Measurements from ENCODE around the gene SMIM3. TPM values are rescaled to one million over a fixed set of nuclear protein-coding genes. Genes with fewer than 3 reads are reported as not detected.

SMIM3 gene
- total and polyA plus RNA-seq, 2 donors = 7.8 to 30.1 TPM

- H3K27ac ChIP-seq (ENCODE audit: low read depth in 1 of 2, low read length in 1 of 2) = no peak overlapping the region
- H3K9me3 ChIP-seq (ENCODE audit: control insufficient read depth in 2 of 2, insufficient read depth in 1 of 2, low read length in 1 of 2) = peaks cover 1 to 8% of the 10 kb centered on the region in 2 donors
- WGBS = 96% methylated on average over 5 of the region's 5 CpGs
- H3K4me3 ChIP-seq (ENCODE audit: low read length in 2 of 2) = no peak overlapping the region
- peaks cover 9 to 20% of the 10 kb centered on the region in 2 donors for H3K4me1 ChIP-seq (ENCODE audit: control insufficient read depth in 2 of 2, insufficient read depth in 2 of 2, low read length in 2 of 2)
- no peaks in the 10 kb centered on the region for H3K27me3 ChIP-seq (ENCODE audit: control insufficient read depth in 2 of 2, insufficient read depth in 1 of 2, low read length in 1 of 2)
- no peaks in the 10 kb centered on the region for H3K36me3 ChIP-seq (ENCODE audit: control insufficient read depth in 2 of 2, insufficient read depth in 2 of 2, low read length in 1 of 2)
- no peak for DNase-seq (ENCODE audit: low read depth in 6 of 9, low spot score in 9 of 9)
These were observed 16.3 kb upstream of the SMIM3 start for GRCh38 chr5:150762211-150762610.

GRCh38 chr5:150763023-150763769 is 15.4 kb upstream of the SMIM3 start:
- H3K4me3 ChIP-seq (ENCODE audit: low read length in 2 of 2) = no peak overlapping the region
- WGBS = 55% methylated on average over 7 of the region's 7 CpGs
- peaks cover 1 to 8% of the 10 kb centered on the region in 2 donors for H3K9me3 ChIP-seq (ENCODE audit: control insufficient read depth in 2 of 2, insufficient read depth in 1 of 2, low read length in 1 of 2)
- H3K36me3 ChIP-seq (ENCODE audit: control insufficient read depth in 2 of 2, insufficient read depth in 2 of 2, low read length in 1 of 2) = no peaks in the 10 kb centered on the region
- peak overlapping the region in 1 of 2 donors; percentile 10 for H3K27ac ChIP-seq (ENCODE audit: low read depth in 1 of 2, low read length in 1 of 2)
- peaks cover 4 to 13% of the 10 kb centered on the region in 2 donors for H3K4me1 ChIP-seq (ENCODE audit: control insufficient read depth in 2 of 2, insufficient read depth in 2 of 2, low read length in 2 of 2)
- DNase-seq (ENCODE audit: low read depth in 6 of 9, low spot score in 9 of 9) = no peak
- H3K27me3 ChIP-seq (ENCODE audit: control insufficient read depth in 2 of 2, insufficient read depth in 1 of 2, low read length in 1 of 2) = no peaks in the 10 kb centered on the region

GRCh38 chr5:150764530-150764929 is 14.0 kb upstream of the SMIM3 start:
- no peak for DNase-seq (ENCODE audit: low read depth in 6 of 9, low spot score in 9 of 9)
- Histone ChIP-seq H3K4me1 (ENCODE audit: control insufficient read depth in 2 of 2, insufficient read depth in 2 of 2, low read length in 2 of 2) (peaks cover 0 to 9% of the 10 kb centered on the region in 2 donors), H3K9me3 (ENCODE audit: control insufficient read depth in 2 of 2, insufficient read depth in 1 of 2, low read length in 1 of 2) (peaks cover 1 to 3% of the 10 kb centered on the region in 2 donors), H3K36me3 (ENCODE audit: control insufficient read depth in 2 of 2, insufficient read depth in 2 of 2, low read length in 1 of 2) (no peaks in the 10 kb centered on the region), H3K4me3 (ENCODE audit: low read length in 2 of 2) (no peak overlapping the region), H3K27ac (ENCODE audit: low read depth in 1 of 2, low read length in 1 of 2) (no peak overlapping the region), H3K27me3 (ENCODE audit: control insufficient read depth in 2 of 2, insufficient read depth in 1 of 2, low read length in 1 of 2) (no peaks in the 10 kb centered on the region)
- WGBS = 52% methylated on average over 2 of the region's 2 CpGs

GRCh38 chr5:150765011-150765798 is 13.4 kb upstream of the SMIM3 start:
- H3K27ac ChIP-seq (ENCODE audit: low read depth in 1 of 2, low read length in 1 of 2) = peak overlapping the region in 1 of 2 donors; percentile 26

GRCh38 chr5:150765799-150766169 is 12.8 kb upstream of the SMIM3 start:
- Histone ChIP-seq H3K27ac (ENCODE audit: low read depth in 1 of 2, low read length in 1 of 2) (no peak overlapping the region), H3K4me3 (ENCODE audit: low read length in 2 of 2) (no peak overlapping the region), H3K4me1 (ENCODE audit: control insufficient read depth in 2 of 2, insufficient read depth in 2 of 2, low read length in 2 of 2) (peaks cover 0 to 9% of the 10 kb centered on the region in 2 donors), H3K9me3 (ENCODE audit: control insufficient read depth in 2 of 2, insufficient read depth in 1 of 2, low read length in 1 of 2) (peaks cover 1 to 3% of the 10 kb centered on the region in 2 donors), H3K27me3 (ENCODE audit: control insufficient read depth in 2 of 2, insufficient read depth in 1 of 2, low read length in 1 of 2) (no peaks in the 10 kb centered on the region), H3K36me3 (ENCODE audit: control insufficient read depth in 2 of 2, insufficient read depth in 2 of 2, low read length in 1 of 2) (no peaks in the 10 kb centered on the region)
- 98% methylated on average over 1 of the region's 1 CpG for WGBS
- DNase-seq (ENCODE audit: low read depth in 6 of 9, low spot score in 9 of 9) = no peak

More at GRCh38 chr5:150765011-150765798, 13.4 kb upstream of the SMIM3 start:
- DNase-seq (ENCODE audit: low read depth in 6 of 9, low spot score in 9 of 9) = no peak
- H3K36me3 ChIP-seq (ENCODE audit: control insufficient read depth in 2 of 2, insufficient read depth in 2 of 2, low read length in 1 of 2) = no peaks in the 10 kb centered on the region
- H3K4me3 ChIP-seq (ENCODE audit: low read length in 2 of 2) = no peak overlapping the region
- WGBS = 56% methylated on average over 2 of the region's 2 CpGs
- no peaks in the 10 kb centered on the region for H3K27me3 ChIP-seq (ENCODE audit: control insufficient read depth in 2 of 2, insufficient read depth in 1 of 2, low read length in 1 of 2)
- H3K9me3 ChIP-seq (ENCODE audit: control insufficient read depth in 2 of 2, insufficient read depth in 1 of 2, low read length in 1 of 2) = peaks cover 1 to 3% of the 10 kb centered on the region in 2 donors
- peaks cover 0 to 9% of the 10 kb centered on the region in 2 donors for H3K4me1 ChIP-seq (ENCODE audit: control insufficient read depth in 2 of 2, insufficient read depth in 2 of 2, low read length in 2 of 2)

GRCh38 chr5:150766251-150766650 is 12.3 kb upstream of the SMIM3 start:
- H3K36me3 ChIP-seq (ENCODE audit: control insufficient read depth in 2 of 2, insufficient read depth in 2 of 2, low read length in 1 of 2) = no peaks in the 10 kb centered on the region
- peaks cover 0 to 9% of the 10 kb centered on the region in 2 donors for H3K4me1 ChIP-seq (ENCODE audit: control insufficient read depth in 2 of 2, insufficient read depth in 2 of 2, low read length in 2 of 2)
- no peak for DNase-seq (ENCODE audit: low read depth in 6 of 9, low spot score in 9 of 9)
- H3K27ac ChIP-seq (ENCODE audit: low read depth in 1 of 2, low read length in 1 of 2) = no peak overlapping the region
- no peaks in the 10 kb centered on the region for H3K27me3 ChIP-seq (ENCODE audit: control insufficient read depth in 2 of 2, insufficient read depth in 1 of 2, low read length in 1 of 2)
- peaks cover 1 to 3% of the 10 kb centered on the region in 2 donors for H3K9me3 ChIP-seq (ENCODE audit: control insufficient read depth in 2 of 2, insufficient read depth in 1 of 2, low read length in 1 of 2)
- WGBS = 32% methylated on average over 2 of the region's 2 CpGs
- H3K4me3 ChIP-seq (ENCODE audit: low read length in 2 of 2) = no peak overlapping the region

- Histone ChIP-seq H3K27me3 (ENCODE audit: control insufficient read depth in 2 of 2, insufficient read depth in 1 of 2, low read length in 1 of 2) (no peaks in the 10 kb centered on the region), H3K27ac (ENCODE audit: low read depth in 1 of 2, low read length in 1 of 2) (no peak overlapping the region), H3K4me1 (ENCODE audit: control insufficient read depth in 2 of 2, insufficient read depth in 2 of 2, low read length in 2 of 2) (no peaks in the 10 kb centered on the region), H3K4me3 (ENCODE audit: low read length in 2 of 2) (no peak overlapping the region), H3K36me3 (ENCODE audit: control insufficient read depth in 2 of 2, insufficient read depth in 2 of 2, low read length in 1 of 2) (no peaks in the 10 kb centered on the region), H3K9me3 (ENCODE audit: control insufficient read depth in 2 of 2, insufficient read depth in 1 of 2, low read length in 1 of 2) (no peaks in the 10 kb centered on the region)
- DNase-seq (ENCODE audit: low read depth in 6 of 9, low spot score in 9 of 9) = no peak
- 85% methylated on average over 1 of the region's 1 CpG for WGBS
These were observed 7.3 kb upstream of the SMIM3 start for GRCh38 chr5:150771034-150771795.

GRCh38 chr5:150774145-150774544 is 4.4 kb upstream of the SMIM3 start:
- no peak overlapping the region for H3K27ac ChIP-seq (ENCODE audit: low read depth in 1 of 2, low read length in 1 of 2)
- peaks cover 0 to 11% of the 10 kb centered on the region in 2 donors for H3K27me3 ChIP-seq (ENCODE audit: control insufficient read depth in 2 of 2, insufficient read depth in 1 of 2, low read length in 1 of 2)
- 24% methylated on average over 1 of the region's 1 CpG for WGBS
- H3K36me3 ChIP-seq (ENCODE audit: control insufficient read depth in 2 of 2, insufficient read depth in 2 of 2, low read length in 1 of 2) = no peaks in the 10 kb centered on the region
- no peaks in the 10 kb centered on the region for H3K9me3 ChIP-seq (ENCODE audit: control insufficient read depth in 2 of 2, insufficient read depth in 1 of 2, low read length in 1 of 2)
- no peak for DNase-seq (ENCODE audit: low read depth in 6 of 9, low spot score in 9 of 9)
- no peak overlapping the region for H3K4me3 ChIP-seq (ENCODE audit: low read length in 2 of 2)
- peaks cover 0 to 12% of the 10 kb centered on the region in 2 donors for H3K4me1 ChIP-seq (ENCODE audit: control insufficient read depth in 2 of 2, insufficient read depth in 2 of 2, low read length in 2 of 2)
